Stimulated activated CD8-positive, alpha-beta memory T cell treated with anti-CD3 and anti-CD28 coated beads, Interleukin-7, amount 100 ng/mL, for 24 hours (primary cell): ENCODE measurements around the gene UBXN11.
A peak's percentile ranks its signal among the peaks of the same experiment; 100 is the strongest.
"Not testable (repeated sequence)": the region's sequence is repeated elsewhere in the genome, so short reads cannot be mapped to it uniquely, and the experiment has no call there.

Experiments
- DNase-seq: peaks from one replicate; pipeline ENCODE4 v3.0.0-alpha.2; 2020; ENCODE audit warnings: low read depth

The UBXN11 gene

DNA sequence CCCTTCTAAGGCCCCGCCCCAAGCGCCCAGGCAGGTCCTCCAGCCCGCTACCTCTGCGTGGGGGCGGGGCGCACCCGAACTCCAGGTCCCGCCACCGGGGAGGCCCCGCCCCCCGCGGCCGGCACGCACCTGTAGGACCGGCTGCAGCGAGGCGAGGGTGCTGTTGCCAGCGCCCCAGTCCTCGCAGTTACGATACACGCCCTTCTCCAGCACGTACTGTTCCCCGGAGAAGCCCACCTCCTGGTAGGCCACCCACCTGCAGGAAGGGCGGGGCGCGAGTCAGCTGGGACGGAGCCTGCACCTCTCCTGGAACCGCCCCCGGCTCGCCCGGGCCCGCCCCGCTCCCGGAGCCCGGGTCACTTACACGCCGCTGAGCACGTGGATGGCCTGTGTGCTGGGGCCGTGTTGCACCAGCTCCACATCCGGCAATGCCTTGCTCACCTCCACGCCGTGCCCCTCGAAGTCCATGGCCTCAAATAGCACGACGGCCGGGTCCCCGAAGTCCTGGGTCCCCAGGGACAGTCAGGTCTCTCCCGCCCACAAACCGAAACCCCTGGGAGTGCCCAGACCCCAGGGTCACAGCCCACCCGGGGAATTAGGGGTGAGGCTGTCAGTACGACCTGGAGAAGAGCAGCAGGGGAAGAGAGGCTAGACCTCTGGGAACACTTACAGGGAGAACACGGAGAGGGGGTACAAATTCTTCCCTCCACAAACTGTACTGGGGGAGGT is 30.2 kb upstream of the UBXN11 start:
- peak; percentile 68 for DNase-seq

DNA sequence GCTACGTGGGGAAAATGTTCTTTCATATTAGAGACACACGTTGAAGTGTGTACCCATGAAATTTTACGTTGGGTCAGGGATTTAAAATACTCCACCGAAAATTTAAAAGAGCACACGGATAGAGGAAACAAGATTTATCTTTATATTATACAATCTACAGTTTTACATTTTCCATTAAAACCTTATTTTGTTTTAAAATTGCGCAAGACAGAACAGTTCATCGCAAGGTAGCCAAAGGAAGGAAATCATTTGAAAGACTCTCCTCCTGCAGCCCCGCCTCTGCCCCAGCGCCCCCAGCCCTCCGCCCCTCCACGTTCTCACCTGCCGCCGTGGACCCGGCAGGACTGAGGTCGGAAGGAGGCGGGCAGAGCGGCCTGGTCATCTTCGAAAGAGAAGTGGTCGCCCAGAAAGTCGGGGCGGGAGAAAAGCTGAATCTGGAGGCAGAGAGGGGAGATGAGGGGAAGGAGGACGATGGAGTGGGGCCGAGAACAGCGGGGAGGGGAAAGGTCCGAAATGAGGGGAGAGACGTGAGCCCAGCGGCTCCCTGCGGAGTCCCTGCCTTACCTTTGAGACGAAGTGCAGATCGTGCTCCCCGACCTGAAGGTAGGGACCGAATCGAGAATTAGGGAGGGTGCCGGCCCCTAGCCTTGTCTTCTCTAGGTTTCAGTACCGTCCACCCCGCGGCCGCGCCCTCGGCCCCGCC is 29.5 kb upstream of the UBXN11 start:
- DNase-seq: no peak

DNA sequence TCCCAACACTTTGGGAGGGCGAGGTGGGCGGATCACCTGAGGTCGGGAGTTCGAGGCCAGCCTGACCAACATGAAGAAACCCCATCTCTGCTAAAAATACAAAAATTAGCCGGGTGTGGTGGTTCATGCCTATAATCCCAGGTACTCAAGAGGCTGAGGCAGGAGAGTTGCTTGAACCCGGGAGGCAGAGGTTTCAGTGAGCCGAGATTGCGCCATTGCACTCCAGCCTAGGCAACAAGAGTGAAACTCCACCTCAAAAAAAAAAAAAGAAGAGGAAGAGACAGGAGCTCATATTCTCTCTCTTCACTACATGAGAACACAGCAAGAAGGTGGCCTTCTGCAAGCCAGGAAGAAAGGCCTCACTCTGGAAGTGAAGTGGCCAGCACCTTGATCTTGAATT is 26.9 kb upstream of the UBXN11 start:
- DNase-seq: not testable (repeated sequence)

DNA sequence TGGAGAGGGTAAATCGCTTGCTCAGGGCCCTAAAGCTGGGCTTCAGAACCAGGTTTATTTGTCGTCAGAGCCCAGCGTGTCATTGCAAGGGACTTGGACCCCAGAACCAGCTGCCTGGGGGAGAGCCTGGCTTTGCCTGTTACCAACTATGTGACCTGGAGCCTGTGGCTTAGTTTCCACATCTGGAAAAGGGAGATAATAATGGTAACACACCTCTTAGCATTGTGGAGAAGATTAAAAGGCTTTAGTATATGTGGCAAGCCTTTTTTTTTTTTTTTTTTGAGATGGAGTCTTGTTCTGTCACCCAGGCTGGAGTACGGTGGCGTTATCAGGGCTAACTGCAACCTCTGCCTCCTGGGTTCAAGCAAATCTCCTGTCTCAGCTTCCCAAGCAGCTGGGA is 23.8 kb upstream of the UBXN11 start:
- no peak for DNase-seq

DNA sequence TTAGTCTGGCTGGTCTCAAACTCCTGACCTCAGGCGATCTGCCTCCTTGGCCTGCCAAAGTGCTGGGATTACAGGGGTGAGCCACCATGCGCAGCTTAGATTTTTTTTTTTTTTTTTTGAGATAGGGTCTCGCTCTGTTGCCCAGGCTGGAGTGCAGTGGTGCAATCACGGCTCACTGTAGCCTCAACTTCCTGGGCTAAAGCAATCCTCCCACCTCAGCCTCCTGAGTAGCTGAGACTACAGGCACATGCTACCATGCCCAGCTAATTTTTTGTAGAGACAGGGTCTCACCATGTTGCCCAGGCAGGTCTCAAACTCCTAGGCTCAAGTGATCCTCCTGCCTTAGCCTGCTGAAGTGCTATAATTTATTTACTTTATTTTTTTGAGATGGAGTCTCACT is 22.9 kb upstream of the UBXN11 start:
- DNase-seq: not testable (repeated sequence)

DNA sequence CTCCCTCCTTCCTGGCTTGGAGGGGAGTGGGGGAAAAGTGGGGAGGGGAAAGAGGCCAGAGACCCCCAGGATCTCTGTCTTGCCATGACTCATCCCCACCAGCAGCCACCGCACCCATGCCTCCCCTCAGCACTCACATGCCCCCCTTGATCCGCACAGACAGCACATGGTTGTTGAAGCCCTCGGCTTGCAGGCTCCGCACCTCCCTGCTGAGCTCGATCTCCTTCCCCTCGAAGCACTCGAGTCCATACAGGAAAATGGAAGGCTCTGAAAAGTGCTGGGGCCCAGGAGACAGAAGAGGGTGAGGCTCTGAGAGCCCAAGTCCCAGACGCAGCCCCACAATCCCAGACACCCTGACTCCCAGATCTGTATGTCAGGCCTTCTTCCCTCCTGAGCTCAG is 22.2 kb upstream of the UBXN11 start:
- DNase-seq: no peak

DNA sequence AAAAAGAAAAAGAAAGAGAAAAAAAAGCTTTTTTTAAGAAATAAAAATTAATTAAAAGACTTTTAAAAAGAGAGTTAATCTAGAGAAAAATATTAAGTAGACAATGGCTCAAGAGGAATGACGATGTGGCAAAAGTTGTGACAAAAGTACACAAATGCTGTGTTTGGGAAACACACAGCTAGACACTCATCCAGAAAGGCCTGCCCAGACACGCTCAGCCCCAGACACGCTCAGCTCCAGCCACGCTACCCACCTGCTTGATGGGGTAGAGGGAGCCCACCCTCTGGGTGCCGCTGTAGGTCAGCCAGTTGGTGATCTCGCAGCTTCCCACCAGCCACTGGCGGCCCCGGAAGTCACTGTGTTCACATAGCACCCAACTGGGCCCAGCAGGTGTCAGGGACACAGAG is 21.5 kb upstream of the UBXN11 start:
- DNase-seq: no peak

DNA sequence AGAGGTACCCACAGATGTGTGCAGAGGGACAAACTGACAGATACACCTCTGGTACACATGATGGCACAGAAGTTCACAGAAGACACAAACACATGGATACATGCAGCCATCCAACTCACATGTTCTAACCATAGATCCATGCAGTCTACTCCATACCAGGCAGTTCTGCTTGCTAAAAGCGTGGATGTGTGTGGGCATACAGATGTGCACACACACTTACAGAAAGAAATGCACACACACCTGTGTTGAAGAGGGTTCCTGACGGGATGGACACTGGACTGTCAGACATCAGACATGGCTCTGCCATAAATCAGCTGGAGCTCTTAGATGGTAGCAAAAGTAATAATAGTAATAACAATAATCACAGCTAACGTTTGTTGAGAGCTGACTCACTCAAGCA is 18.1 kb upstream of the UBXN11 start:
- no peak for DNase-seq

DNA sequence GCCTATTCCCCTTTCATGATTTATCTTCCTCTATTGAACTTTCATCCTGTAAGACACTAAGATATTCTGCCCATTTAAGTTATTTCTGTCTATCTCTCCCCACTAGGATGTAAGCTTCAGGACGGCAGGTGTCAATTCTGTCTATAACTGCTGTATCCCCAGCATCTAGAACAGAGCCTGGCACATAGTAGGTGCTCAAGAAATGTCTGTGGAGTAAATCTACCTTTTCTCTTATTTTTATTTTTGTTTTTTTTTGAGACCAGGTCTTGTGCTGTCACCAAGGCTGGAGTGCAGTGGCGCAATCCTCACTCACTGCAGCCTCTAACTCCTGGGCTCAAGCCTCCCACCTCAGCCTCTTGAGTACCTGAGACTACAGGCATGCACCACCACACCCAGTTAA is 16.9 kb upstream of the UBXN11 start:
- DNase-seq: no peak

DNA sequence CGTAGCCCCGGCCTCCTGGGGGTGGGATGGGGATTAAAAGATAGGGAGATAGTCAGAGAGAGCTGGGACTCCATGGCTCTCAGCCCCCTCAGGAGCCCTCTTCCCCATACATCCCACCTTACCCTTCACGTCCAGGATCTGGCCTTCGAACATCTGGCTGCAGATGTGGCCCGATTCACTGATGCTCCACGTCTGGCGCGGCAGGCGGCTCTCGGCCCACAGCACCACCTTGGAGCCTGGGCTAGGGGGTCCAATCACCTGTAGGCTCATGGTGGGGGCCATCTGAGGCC is 15.6 kb upstream of the UBXN11 start:
- no peak for DNase-seq

DNA sequence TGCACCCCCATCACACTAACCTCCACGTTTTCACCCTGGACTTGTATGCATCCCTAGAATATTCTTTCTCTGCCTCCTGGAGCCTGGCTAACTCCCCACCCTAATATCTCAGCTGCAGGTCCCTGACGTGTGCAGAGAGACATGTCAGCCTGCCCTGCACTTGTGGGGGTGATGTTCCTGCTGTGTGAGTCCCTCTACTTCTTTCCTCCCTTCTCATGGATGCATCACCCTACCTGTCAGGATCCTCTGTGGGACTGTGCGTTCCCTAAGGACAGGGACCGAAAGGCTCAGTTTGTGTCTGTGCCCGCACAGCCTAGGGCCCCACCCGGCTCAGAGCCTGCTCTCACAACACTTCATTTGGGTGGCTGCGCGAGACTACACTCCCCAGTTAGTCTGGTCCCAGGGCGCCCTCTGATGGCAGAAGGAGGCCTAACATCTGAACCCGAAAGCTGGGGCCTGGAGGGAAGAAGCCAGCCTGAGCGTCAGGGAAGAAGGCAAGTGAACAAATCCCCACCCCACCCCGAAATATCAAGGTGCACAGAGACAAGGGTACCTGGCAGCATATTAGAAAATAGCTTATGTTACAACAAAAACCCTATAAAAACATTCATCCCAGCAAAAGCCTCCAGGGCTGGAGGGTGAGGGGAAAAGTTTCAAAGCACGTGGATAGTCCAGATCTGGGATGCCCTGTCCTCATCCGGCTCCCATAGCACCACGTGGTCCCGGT is 15.0 kb upstream of the UBXN11 start:
- DNase-seq: peak; percentile 97

DNA sequence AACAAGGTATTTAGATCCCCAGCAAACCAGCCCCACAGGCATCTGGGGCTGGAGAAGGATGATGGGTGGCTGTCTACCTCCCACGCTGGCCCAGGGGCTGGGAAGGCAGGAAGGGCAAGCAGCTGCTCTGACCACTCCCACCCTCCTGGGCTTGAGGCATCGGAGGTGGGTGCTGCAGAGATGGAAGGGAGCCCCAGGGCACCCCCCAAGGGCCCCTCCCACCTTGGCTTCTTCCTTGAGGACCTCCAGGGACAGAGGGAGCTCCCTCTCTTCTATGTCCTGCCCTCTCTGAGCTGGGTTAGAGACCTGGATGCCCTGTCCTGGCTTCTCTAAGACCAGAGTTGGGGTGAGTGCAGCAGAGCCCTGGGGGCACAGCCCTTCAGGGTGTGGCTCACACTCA is 14.5 kb upstream of the UBXN11 start:
- DNase-seq: no peak

DNA sequence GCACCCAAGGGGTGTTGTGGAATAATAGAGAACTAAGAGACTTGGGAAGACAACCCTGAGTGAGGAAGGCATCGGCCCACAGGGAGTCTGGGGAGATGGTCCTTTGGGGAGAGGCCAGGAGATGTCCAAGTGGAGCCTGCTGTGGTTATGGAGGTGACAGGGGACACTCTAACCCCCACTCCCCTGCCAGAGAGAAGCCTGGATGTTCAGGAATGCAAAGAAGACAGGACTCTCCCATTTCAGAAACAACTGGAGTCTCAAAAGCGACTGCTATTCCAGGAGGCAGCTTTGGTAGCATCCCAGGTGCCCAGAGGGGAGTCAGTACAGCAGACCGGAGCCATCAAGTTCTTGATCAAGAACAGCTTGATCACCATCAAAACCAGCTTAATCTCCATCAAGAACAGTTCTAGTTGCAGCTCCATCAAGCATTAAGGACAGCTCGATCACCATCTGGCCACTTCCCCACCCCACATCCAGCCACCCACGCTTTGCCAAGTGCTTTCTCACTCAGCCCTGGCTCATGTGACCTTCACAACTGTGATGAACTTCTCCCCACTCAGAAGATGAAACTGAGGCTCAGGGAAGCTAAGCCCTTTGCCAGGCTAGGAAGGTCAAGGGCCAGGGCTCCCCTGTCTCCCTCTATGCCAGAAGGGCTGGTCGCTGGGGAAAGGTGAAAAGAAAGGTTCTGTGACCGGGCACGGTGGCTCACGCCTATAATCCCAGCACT is 12.1 kb upstream of the UBXN11 start:
- DNase-seq: no peak

DNA sequence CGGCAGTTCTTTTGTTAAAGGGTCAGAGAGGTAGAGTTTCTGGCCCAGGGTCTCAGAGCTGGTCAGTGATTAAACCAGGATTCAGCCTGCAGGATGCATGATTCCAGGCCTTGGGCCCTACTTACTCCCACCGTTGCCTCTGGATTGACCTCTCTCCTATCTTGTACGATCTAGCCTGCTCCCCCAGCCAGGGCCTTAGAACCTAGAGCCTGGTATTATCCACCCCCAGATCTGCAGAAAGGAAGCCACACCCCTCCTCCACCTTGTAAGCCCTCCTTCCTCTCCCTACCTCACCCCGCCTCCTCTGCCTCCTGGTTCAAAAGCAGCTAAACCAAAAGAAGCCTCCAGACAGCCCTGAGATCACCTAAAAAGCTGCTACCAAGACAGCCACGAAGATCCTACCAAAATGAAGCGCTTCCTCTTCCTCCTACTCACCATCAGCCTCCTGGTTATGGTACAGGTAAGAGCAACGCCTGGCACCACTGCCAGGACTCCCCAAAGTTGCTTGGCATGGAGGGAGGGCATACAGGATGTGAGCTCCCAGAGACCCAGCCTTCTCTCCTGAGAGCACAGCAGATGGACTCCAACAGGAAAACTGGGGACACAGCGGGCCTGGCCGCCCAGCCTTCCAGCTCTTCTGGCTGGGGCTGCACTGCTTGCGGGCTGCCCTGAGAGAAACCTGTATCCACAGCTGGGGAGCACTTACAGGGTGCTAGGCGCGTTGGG is 11.3 kb upstream of the UBXN11 start, which contains the start of gene CD52:
TSS of gene CD52 (plus strand) at position 347 of the 726 bp plus-strand sequence. CDS start at position 407, 60 bp downstream.
- DNase-seq: peak; percentile 32

DNA sequence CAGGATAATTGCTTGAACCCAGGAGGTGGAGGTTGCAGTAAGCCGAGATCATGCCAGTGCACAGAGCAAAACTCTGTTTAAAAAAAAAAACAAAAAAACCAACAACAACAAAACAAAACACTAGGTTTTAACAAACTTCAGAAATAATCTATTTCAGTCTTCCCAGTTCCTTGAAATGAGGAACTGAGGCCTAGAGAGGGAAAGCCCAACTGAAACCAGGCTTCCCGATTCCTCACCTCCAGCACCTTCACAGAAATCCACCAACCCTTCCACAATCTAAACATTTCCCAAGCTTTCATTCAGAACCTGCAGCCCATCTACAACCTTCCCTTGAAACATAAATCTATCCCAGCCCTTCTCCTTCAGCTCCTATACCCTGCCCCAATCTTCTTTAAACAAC is 10.7 kb upstream of the UBXN11 start:
- DNase-seq: no peak

DNA sequence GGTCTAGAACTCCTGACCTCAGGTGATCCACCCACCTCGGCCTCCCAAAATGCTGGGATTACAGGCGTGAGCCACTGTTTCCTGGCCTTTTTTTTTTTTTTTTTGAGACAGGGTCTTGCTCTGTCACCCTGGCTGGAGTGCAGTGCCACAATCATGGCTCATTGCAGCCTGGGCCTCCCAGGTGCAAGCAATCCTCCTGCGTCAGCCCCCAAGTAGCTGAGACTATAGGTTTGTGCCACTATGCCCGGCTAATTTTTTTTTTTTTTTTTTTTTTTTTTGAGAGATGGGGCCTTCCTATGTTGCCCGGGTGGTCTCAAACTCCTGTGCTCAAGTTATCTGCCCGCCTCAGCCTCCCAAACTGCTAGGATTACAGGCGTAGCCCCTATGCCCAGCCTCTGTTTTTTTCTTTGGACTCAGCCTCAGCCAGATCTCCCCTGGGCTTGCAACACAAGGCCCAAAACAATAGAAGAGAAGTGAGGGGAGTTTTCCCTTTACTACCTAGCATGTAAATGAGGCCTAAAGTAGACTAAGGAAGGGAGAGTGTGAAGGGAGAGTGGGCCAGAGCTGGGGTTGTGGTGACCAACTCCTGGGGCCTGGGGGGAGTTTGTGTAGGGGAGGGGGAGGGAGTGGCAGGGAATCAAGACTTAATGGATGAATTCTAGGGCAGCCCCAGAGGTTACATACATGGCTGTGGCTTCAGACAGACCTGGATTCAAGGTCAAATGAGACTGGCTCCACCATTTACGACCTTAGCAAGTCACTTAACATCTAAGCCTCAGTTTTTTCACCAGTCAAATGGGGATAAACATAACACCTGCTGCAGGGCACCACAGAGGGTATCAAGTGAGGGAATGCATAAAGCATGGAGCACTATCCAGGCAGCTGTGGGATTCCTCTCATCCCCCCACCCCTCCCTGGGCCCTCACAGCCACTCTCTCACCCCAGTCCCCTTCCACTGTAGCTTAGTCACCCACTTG is 9.7 kb upstream of the UBXN11 start:
- DNase-seq: no peak

DNA sequence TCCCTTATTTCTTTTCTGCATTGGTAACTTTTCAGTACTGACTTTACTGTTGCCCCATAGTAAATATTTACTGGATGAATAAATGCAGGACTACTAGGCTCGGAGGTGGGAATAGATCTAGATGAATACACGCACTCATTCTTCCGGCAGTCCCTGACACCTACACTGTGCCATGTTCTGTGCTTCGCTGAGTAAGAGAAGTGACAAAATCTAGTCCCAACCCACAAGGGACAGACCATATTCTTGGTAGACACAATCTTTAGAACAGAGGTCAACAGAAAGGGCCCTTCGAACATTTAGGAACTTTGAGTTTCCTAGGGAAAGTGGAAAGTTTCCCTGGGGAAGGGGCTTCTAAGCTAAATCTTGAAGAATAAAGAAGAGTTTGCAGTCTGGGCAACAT is 8.1 kb upstream of the UBXN11 start:
- DNase-seq: no peak

DNA sequence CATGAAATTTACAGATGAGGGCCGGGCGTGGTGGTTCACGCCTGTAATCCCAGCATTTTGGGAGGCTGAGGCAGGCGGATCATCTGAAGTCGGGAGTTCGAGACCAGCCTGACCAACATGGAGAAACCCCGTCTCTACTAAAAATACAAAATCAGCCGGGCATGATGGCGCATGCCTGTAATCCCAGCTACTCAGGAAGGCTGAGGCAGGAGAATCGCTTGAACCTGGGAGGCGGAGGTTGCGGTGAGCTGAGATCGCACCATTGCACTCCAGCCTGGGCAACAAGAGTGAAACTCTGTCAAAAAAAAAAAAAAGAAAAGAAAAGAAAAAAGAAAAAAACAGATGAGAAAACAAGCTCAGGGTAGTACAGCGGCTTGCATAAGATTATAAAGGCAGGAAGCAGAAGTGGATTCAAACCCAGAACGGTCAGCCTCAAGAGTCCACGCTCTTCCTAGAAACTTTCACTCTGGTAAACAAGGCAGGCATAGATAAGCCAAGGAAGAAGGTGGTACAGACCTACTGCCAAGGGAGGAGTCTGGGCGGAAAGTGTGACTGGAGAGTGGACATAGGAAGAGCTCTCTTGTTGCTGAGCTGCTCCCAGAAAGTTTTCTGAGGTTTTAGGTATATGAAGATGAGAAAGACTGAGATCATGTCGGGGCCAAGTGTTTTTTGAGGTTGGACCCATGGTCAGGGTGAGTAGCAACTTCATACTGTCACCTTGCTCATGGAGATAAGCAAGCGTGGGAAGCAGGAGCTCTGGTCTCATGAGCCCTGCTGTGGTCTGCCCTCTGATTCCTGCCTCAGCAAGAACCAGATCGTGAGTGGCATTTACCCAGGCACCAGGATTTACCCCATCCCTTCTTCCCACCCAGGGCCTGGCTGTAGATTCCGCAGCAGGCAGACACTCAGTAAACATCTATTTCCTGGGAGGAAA is 1.8 kb upstream of the UBXN11 start:
- not testable (repeated sequence) for DNase-seq

DNA sequence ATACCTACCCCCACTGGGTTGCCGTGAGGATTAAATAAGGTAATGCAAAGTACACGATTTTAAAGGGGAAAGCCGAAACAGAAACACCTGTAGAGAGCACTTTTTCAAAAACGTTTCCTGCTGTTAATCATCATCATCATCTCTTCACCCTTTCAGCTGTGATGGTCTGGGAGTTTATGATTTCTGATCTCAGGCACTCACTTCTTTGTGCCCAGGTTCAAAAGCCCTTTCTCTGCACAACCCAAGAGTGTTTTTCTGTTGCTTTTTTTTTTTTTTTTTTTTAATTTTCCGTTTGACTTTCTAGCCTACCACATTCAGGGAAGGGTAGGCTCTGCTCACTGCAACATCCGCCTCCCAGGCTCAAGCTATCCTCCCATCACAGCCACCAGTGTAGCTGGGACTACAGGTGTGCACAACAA is 936 bp upstream of the UBXN11 start:
- DNase-seq: no peak
